HG03378 (cell line): Measurements from ENCODE around the gene LCN1.

Experiments
- ATAC-seq: cut with Tn5 transposase; IDR thresholded peaks from one replicate; pipeline ENCODE4 v1.9.1; 2021; ENCODE audit warnings: mild to moderate bottlenecking, moderate library complexity; ENCODE audit not compliant: unreplicated experiment

LCN1 gene

DNA sequence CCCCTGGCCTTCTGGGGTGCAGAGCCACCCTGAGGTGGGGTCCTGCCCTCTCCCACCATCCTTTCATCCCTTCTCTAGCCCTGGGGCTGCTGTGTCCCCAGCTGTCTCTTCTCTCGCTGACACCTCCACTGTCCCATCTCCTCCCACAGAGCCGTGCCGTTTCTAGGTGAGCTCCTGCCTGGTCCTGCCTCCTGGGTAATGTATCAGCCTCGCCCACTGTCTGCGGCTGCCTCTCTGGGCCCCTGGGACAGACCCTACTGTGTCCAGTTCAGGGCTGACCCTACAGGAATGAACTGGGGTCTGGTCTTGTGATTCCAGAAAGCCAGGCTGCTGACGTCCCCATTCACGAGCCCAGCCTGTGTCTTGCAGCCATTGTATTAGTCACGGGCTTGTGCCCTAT, 44.4 kb downstream of the LCN1 start:
- ATAC-seq, result no peak

DNA sequence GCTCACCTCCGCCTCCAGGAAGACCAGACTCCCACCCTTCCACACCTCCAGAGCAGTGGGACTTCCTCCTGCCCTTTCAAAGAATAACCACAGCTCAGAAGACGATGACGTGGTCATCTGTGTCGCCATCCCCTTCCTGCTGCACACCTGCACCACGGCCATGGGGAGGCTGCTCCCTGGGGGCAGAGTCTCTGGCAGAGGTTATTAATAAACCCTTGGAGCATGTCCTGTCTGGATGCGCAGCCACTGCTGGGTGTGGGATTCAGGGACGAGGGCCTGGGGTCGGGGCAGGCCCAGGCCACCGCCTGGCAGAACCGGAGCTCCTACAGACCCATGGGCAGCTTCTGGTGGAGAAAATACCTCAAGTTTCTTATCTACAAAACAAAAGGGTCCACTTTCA, 45.3 kb downstream of the LCN1 start:
- ATAC-seq, result no peak

DNA sequence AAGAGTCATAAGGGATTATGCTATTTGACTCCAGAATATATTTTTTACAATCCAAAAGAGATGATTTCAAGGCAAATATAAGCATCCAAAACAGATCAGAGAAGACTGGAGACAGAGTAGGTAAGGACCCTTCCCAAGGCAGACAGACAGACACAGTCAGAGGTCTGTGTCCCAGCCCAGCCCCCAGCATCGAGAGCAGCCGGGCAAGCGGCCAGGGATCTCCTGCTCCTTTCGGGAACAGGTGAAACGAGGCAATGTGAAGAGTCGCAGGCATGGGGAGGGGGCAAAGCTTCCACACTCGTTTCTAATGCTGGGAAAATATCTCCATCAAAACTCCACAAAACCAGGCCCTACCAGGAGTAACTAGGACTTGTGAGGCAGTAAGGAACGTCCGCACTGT, 46.1 kb downstream of the LCN1 start:
- no peak for ATAC-seq

DNA sequence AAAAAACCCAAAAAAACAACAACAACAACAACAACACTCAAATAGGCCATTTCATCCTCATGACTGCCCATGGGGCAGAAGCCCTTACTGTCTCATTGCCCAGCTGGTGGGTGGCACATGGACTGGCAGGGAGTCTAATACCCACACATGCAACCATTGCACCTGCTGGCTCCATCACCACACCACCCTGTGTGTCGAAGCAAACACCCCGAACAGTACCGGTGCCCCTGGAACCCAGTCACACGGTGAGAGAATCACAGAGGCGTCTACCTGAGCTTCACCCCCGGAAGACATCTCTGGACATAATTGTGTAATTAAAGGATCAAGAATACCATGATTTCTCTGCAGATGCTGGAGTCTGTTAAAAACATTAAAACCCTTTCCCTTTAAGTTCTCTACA, 46.8 kb downstream of the LCN1 start:
- ATAC-seq, result no peak

DNA sequence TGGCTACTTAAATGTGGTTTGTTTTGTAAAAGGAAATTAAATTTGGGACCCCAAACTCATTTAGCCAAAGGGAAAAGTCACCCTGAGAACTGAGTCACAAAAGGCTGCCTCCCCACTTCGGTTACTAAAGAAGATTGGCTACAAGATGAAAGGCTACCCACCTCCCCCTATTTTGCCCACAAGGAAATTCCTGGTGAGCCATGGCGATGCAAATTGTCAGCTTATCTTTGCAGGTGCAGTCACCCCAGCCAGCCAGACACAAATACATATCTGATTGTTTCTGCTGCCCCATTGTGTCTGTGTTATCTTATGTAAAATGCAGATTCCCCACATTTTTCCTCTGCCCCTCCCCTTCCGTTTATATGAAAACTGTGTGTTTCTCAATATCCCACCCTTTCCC, 49.2 kb downstream of the LCN1 start:
- ATAC-seq, result no peak

DNA sequence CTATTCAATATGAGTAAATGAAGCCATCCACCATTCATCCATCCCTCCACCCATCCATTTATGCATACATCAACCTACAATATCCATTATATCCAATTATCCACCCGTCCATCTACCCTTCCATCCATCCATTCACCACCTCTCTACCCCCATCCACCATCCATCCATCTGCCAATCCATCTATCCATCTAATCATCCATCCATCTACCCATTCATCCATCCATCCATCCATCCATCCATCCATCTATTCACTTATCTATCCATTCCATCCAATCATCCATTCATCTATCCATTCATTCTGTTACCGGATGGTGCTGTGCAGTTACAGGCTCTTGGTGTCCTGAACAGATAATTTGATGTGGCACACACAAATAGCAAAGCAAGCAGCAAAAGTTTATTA, 51.0 kb downstream of the LCN1 start:
- no peak for ATAC-seq

DNA sequence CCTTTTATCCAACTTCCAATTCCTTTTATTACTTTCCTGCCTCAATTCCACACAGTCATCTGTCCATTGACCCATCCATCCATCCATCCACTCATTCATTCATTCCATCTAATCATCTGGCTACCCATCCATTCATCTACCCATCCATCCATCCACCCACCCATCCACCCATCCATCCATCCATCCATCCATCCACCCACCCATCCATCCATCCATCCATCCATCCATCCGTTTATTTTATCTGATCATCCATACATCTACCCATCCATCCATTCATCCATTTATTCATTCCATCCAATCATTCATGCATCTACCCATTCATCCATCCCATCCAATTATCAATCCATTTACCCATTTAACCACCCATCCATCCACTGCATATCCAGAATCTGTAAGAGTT, 51.9 kb downstream of the LCN1 start:
- no peak for ATAC-seq

DNA sequence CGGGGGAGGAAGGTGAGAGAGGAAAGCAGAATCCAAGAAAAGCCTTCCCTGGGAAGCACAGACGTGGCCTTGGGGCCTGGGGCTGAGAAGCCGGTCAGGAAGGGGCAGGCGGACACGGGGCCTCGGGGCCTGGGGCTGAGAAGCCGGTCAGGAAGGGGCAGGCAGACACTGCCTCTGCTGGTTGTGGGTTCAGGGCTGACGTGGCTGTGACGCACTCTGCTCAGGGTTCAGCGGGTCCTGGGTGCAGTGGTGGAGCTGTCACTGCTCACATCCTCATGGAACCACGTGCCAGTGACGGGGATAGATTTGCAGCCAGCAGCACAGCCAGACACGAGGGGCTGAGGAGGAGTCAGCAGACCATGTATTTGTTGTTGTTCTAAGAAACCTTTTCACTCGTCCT, 53.1 kb downstream of the LCN1 start:
- no peak for ATAC-seq

DNA sequence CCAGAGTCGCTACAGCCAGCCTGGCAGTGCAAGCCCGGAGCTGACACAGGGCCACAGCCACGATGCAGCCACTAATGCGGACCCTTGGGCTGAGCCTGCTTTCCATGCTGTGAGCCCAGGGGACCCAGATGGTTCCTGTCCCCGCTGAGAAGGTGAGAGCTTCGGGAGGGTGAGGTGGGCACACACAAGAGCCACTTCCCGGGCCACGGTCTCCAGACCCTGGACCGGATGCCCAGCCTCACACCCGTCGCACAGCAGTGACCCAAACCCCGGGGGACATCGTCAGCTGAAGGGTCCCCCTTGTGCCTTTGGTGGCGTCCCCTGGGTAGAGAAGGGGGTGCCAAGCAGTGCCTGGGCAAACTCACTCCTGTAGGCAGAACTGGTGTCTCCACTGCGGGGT, 53.7 kb downstream of the LCN1 start:
- no peak for ATAC-seq
